Pancreas (tissue), 10 donors: Measurements from ENCODE around the gene LCN10. TPM values are rescaled to one million over a fixed set of nuclear protein-coding genes. Genes with fewer than 3 reads are reported as not detected.
"Not testable (repeated sequence)": the region's sequence is repeated elsewhere in the genome, so short reads cannot be mapped to it uniquely, and the experiment has no call there.

Source experiments
- ATAC-seq, 4 donors: fragments of 200-7000 bp; cut with Tn5 transposase; one replicate each; pipeline versions ENCODE4 v1.8.0 to v1.9.1; 2020; ENCODE audit warnings: mild to moderate bottlenecking in 4 of 4, moderate library complexity in 4 of 4
- DNase-seq, 6 donors: peaks; one replicate each; pipeline ENCODE4 v3.0.0-alpha.2; 2020
- FAIRE-seq: peaks from 2 replicates; lab custom pipeline; 2012; peaks lifted over from hg19 to GRCh38; lab: Jason Lieb, UNC
- H3K27ac ChIP-seq, 4 donors: fragments of 200-600 bp; sonication (generic); 1 replicate in 3 of 4; 2 replicates in 1 of 4; pipeline versions ENCODE4 v1.5.0 to v1.8.0; 2020
- H3K27me3 ChIP-seq, 4 donors: fragments of 200-600 bp; one replicate each; pipeline ENCODE4 v1.8.0; 2021
- H3K36me3 ChIP-seq, 3 donors: fragments of 200-600 bp; sonication (generic) in 1 of 3; one replicate each; pipeline versions ENCODE4 v1.5.0 to v1.8.0; 2020 to 2021
- H3K4me1 ChIP-seq, 3 donors: fragments of 200-600 bp; one replicate each; pipeline ENCODE4 v1.8.0; 2021
- H3K4me3 ChIP-seq, 4 donors: fragments of 200-600 bp; sonication (generic) in 2 of 4; one replicate each; pipeline versions ENCODE4 v1.5.0 to v1.8.0; 2020 to 2021
- H3K9me3 ChIP-seq, 4 donors: fragments of 200-600 bp; one replicate each; pipeline ENCODE4 v1.8.0; 2021
- WGBS, 2 donors: extraction: QIAGEN DNeasy Blood & Tissue Kit; methylation state at CpG; one replicate each; pipeline ENCODE4 v1.1.7; 2013; 5-methylcytosine and 5-hydroxymethylcytosine counted together
- intact Hi-C, 3 donors: fragments of 100-400 bp; cut with DNase I; formaldehyde crosslinking; loops; one replicate each; pipeline versions ENCODE4 v1.11.1 to v1.14.2; 2022
- polyA plus RNA-seq, 2 donors: library from polyadenylated mRNA; stranded (reverse); fragments of 200-250 nt; gene quantifications; one replicate each; pipeline ENCODE4 v1.2.3, GENCODE V29; 2013
- total RNA-seq, 6 donors: library from RNA; stranded (reverse); fragmentation: NEBNext Ultra II Directional in 4 of 6; extraction: Animal tissue kit (Norgen Biotek cat#: 25700) in 4 of 6; gene quantifications; one replicate each; pipeline versions ENCODE4 v1.2.1 to v1.2.4, GENCODE V29; 2021 to 2023
- TF ChIP-seq, protein P1 (sequence below), 4 donors: fragments of 200-600 bp; sonication (generic) in 3 of 4; IDR thresholded peaks; one replicate each; pipeline versions ENCODE4 v1.5.0 to v1.8.0; 2021; ENCODE audit warnings: antibody characterized with exemption in 4 of 4
- donor health status: healthy with polysubstance abuse.
- donor health status: DM: no; HTN: no; CAD: no; lungs with moderate emphysema.
- donor health status: DM: no; HTN: no; CAD: no.
- donor health status: control.
- donor health status: control.
- donor health status: Bipolar disorder and iron deficiency.
- donor health status: DM: yes; HTN: yes; CAD: no.
- donor health status: DM: no; HTN: no; CAD: no.
- donor health status: DM: no; HTN: no; CAD: no.
- donor health status: DM: yes; HTN: yes; CAD: no.

LCN10 gene
- total and polyA plus RNA-seq, 8 donors: 0.16 to 54.0 (median 1.6) TPM

DNA sequence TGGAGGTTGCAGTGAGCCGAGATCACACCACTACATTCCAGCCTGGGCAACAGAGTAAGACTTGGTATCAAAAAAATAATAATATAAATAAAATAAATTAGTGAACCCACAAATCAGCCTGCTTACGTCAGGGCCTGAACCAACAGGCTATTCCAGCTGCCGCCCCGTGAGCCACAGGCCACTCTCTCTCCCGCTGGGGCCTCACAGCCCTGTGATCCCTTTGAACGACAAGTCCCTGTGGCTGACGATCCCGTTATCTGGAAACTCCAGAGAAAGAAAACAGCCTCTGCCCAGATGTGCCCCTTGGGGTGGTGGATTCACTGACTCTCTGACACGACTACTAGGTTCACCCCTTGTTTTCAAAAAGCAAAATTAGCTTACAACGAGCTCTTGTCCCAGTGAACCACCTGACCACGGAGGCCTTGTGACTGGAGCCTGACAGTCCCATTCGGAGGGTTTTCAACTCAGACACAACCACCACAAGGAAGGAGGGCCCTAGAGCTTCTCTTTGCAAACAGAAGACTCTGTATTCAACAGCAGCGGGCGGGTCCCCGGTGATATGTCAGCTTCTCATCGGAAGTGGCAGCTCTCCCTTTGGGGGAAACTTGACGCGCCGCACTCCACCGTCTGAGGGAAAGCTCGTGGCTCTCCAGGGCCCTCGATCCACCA, 34.8 kb downstream of the LCN10 start:
- Histone ChIP-seq H3K27ac (no peak overlapping the region), H3K4me3 (no peak overlapping the region), H3K9me3 (no peaks in the 10 kb centered on the region), H3K27me3 (no peaks in the 10 kb centered on the region), H3K36me3 (no peaks in the 10 kb centered on the region), H3K4me1 (peaks cover 0 to 4% (median 3%) of the 10 kb centered on the region in 3 donors)
- intact Hi-C loops: no loop called here
- ATAC-seq: no peak
- WGBS, 2 donors: 86 to 90% methylated on average over 22 of the region's 22 CpGs
- no peak for FAIRE-seq
- no peak for DNase-seq
- TF ChIP-seq, protein P1, sequence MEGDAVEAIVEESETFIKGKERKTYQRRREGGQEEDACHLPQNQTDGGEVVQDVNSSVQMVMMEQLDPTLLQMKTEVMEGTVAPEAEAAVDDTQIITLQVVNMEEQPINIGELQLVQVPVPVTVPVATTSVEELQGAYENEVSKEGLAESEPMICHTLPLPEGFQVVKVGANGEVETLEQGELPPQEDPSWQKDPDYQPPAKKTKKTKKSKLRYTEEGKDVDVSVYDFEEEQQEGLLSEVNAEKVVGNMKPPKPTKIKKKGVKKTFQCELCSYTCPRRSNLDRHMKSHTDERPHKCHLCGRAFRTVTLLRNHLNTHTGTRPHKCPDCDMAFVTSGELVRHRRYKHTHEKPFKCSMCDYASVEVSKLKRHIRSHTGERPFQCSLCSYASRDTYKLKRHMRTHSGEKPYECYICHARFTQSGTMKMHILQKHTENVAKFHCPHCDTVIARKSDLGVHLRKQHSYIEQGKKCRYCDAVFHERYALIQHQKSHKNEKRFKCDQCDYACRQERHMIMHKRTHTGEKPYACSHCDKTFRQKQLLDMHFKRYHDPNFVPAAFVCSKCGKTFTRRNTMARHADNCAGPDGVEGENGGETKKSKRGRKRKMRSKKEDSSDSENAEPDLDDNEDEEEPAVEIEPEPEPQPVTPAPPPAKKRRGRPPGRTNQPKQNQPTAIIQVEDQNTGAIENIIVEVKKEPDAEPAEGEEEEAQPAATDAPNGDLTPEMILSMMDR (IDR thresholded peaks at IDR 0.05): no peak

DNA sequence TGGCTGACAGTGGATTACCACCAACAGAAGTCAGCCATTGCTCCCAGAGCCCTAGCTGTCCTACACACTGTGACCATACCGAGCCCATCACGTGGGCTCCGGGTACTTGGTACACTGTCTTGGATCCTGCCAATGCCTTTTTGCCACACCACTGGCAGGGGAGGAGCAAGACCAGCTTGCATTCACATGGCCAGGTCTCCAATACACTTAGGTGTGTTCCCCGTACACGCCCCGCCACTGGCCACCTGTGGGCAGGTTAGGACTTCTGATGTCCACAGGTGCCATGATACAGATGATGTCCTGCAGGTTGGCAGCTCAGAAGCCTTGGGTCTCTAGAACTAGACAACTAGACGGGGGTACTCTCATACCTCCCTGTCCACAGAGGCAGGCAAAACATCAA, 35.7 kb downstream of the LCN10 start:
- Histone ChIP-seq H3K36me3 (no peaks in the 10 kb centered on the region), H3K27ac (no peak overlapping the region), H3K9me3 (no peaks in the 10 kb centered on the region), H3K27me3 (no peaks in the 10 kb centered on the region), H3K4me3 (no peak overlapping the region), H3K4me1 (peaks cover 0 to 3% (median 3%) of the 10 kb centered on the region in 3 donors)
- WGBS, 2 donors: 92 to 98% methylated on average over 7 of the region's 7 CpGs
- DNase-seq: no peak
- intact Hi-C loops: no loop called here
- no peak for ATAC-seq
- TF ChIP-seq, protein P1 (IDR thresholded peaks at IDR 0.05): no peak
- FAIRE-seq: no peak

DNA sequence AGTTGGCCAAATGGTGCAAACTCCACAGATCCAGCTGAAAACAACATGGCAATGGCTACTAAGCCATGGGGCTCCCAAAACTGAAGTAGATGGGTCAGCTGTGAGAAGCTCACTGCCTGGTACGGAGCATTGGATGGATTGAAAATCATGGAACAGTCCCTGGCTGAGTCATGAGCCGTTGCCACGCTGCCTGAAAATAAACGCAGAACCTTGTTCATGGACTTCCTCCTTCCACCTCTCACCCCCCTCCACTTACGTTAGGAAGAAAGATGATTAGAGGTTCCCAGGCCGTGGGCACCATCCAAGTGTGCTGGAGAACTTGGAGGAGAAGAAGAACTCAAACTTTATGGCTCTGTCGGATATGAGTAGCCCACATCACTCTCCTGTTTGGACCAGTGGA, 37.2 kb downstream of the LCN10 start:
- no peak overlapping the region for H3K4me3 ChIP-seq
- H3K9me3 ChIP-seq: no peaks in the 10 kb centered on the region
- ATAC-seq (no peak), DNase-seq (no peak), FAIRE-seq (no peak)
- H3K27me3 ChIP-seq: no peaks in the 10 kb centered on the region
- intact Hi-C loops: no loop called here
- H3K36me3 ChIP-seq: no peaks in the 10 kb centered on the region
- no peak overlapping the region for H3K27ac ChIP-seq
- TF ChIP-seq, protein P1 (IDR thresholded peaks at IDR 0.05): no peak
- 87 to 88% methylated on average over 7 of the region's 7 CpGs for WGBS, 2 donors
- H3K4me1 ChIP-seq: no peaks in the 10 kb centered on the region

DNA sequence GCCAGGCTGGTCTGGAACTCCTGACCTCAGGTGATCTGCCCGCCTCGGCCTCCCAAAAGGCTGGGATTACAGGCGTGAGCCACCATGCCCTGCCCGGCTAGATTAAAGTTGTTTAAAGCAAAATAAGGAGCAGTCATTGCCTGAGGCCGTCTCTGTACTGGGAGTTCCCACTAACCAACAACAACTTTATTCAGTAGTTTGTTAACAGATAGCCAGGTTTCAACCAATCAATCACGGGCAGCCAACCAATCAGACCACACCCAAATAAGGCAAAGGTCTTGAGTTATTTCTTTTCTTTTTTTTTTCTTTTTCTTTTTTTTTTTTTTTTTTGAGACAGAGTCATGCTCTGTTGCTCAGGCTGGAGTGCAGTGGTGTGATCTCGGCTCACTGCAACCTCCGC, 38.0 kb downstream of the LCN10 start:
- not testable (repeated sequence) for FAIRE-seq, ATAC-seq

DNA sequence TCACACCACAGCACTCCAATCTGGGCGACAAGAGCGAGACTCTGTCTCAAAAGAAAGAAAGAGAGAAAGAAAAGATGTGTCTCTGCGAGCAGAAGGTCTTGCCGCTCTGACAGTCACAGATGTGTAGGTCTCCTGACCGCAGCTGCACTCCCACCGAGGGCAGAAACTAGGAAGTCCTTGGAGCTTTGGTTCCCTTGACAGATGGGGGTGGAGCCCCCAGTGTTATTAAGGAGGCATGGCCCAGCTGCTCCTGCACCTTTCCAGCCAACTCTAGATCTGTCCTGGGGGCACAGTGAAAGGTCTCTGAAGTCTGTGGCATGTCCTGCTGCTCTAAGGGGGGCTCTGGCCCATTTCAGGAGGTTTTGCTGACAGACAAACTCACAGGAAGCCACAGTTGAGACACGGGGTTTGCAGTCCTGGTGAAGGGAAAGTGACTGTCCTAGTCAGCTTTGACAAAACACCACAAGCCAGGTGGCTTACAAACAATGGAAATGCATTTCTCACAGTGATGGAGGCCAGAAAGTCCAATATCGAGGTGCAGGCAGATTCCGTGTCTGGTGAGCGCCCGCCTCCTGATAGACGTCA, 39.4 kb downstream of the LCN10 start:
- 86 to 88% methylated on average over 12 of the region's 12 CpGs for WGBS, 2 donors
- Histone ChIP-seq H3K36me3 (no peaks in the 10 kb centered on the region), H3K27ac (no peak overlapping the region), H3K4me1 (peaks cover 3 to 4% (median 3%) of the 10 kb centered on the region in 3 donors), H3K27me3 (no peaks in the 10 kb centered on the region), H3K4me3 (no peak overlapping the region), H3K9me3 (no peaks in the 10 kb centered on the region)
- ATAC-seq (no peak), DNase-seq (no peak), FAIRE-seq (no peak)
- intact Hi-C loops: no loop called here
- TF ChIP-seq, protein P1 (IDR thresholded peaks at IDR 0.05): no peak

More for the DNA sequence above, 38.0 kb downstream of the LCN10 start:
- H3K4me3 ChIP-seq, H3K4me1 ChIP-seq, H3K36me3 ChIP-seq, DNase-seq, intact Hi-C loops, H3K27ac ChIP-seq, H3K9me3 ChIP-seq, H3K27me3 ChIP-seq: not testable (repeated sequence)
- 90 to 91% methylated on average over 8 of the region's 8 CpGs for WGBS, 2 donors
